Kidney (tissue), 14 donors: ENCODE measurements around the gene DUS3L. TPM values are rescaled to one million over a fixed set of nuclear protein-coding genes. Genes with fewer than 3 reads are reported as not detected.

ENCODE experiments used
- DNase-seq, 5 donors: peaks; one replicate each; pipeline ENCODE4 v3.0.0-alpha.2; 2013 to 2020
- FAIRE-seq: peaks from 2 replicates; lab custom pipeline; 2012; peaks lifted over from hg19 to GRCh38; lab: Jason Lieb, UNC
- H3K27ac ChIP-seq, 2 donors: one replicate each; pipeline ENCODE4 v1.7.0; 2013; ENCODE audit warnings: low read depth in 2 of 2, low read length in 2 of 2, inconsistent platforms in 1 of 2
- H3K27me3 ChIP-seq: one replicate; pipeline ENCODE4 v1.7.1; 2013; ENCODE audit warnings: low read length, inconsistent platforms; ENCODE audit not compliant: control insufficient read depth, insufficient read depth
- H3K36me3 ChIP-seq, 3 donors: one replicate each; pipeline versions ENCODE4 v1.7.0 to v1.7.1; 2013; ENCODE audit warnings: low read length in 3 of 3, control low read depth in 1 of 3, inconsistent platforms in 1 of 3; ENCODE audit not compliant: insufficient read depth in 3 of 3, control insufficient read depth in 2 of 3
- H3K4me1 ChIP-seq, 3 donors: one replicate each; pipeline versions ENCODE4 v1.7.0 to v1.7.1; 2013; ENCODE audit warnings: low read length in 3 of 3, inconsistent platforms in 1 of 3, low read depth in 1 of 3; ENCODE audit not compliant: control insufficient read depth in 2 of 3, insufficient read depth in 2 of 3
- H3K4me3 ChIP-seq, 3 donors: one replicate each; pipeline versions ENCODE4 v1.7.0 to v1.8.1; 2013; ENCODE audit warnings: low read length in 3 of 3, control low read depth in 1 of 3, inconsistent platforms in 1 of 3
- H3K9ac ChIP-seq, 3 donors: one replicate each; pipeline versions ENCODE4 v1.7.0 to v1.7.1; 2013; ENCODE audit warnings: low read length in 3 of 3, control low read depth in 1 of 3, inconsistent platforms in 1 of 3
- H3K9me3 ChIP-seq, 3 donors: one replicate each; pipeline versions ENCODE4 v1.7.0 to v1.7.1; 2013; ENCODE audit warnings: low read length in 3 of 3, control low read depth in 1 of 3, inconsistent platforms in 1 of 3; ENCODE audit not compliant: control insufficient read depth in 2 of 3, insufficient read depth in 1 of 3
- CTCF ChIP-seq: IDR thresholded peaks from 3 replicates; pipeline ENCODE4 v1.5.1; 2012; ENCODE audit warnings: mild to moderate bottlenecking, moderate library complexity, borderline replicate concordance; ENCODE audit not compliant: insufficient read depth; ENCODE audit errors: extremely low read depth
- intact Hi-C: fragments of 100-400 bp; cut with DNase I; formaldehyde crosslinking; loops from one replicate; pipeline ENCODE4 v1.11.1; 2022
- polyA plus RNA-seq: library from polyadenylated mRNA; stranded (reverse); fragments of 350-450 nt; fragmentation: Illumina TruSeq; extraction: RNeasy Lipid Tissue Mini Kit (QIAGEN cat#74804); gene quantifications from one replicate; pipeline ENCODE4 v1.2.3, GENCODE V29; 2014; ENCODE audit warnings: low read depth, low replicate concordance; ENCODE audit not compliant: insufficient read depth
- total RNA-seq: library from RNA; stranded (reverse); fragmentation: NEBNext Ultra II Directional; extraction: Animal tissue kit (Norgen Biotek cat#: 25700); gene quantifications from one replicate; pipeline ENCODE4 v1.2.1, GENCODE V29; 2021
- donor health status: control.
- donor health status: control.
- donor health status: control.
- donor health status: control.
- donor health status: control.
- donor health status: DM: yes; HTN: yes; CAD: no.
- donor health status: Normal renal cell carcinoma (clear cell type).

Gene DUS3L
- total and polyA plus RNA-seq, 2 donors from 2014 or later: 18.1 to 37.6 TPM

DNA sequence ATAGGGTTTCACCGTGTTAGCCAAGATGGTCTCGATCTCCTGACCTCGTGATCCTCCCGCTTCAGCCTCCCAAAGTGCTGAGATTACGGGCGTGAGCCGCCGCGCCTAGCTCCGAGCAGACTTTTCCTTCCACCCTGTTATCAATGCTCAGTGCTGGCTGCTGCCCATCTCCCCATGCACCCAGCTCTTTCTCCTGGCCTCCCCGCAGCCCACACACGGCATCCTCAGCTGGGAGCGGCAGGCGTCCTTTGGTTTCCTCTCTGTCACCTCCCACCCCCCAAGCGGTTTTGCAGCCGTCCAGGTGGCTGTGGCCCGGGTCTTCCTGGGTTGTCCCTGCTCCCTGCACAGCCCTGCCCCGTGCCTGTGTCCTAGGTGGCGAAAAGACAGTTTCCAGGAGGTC lies 18.5 kb downstream of the DUS3L start:
- Histone ChIP-seq H3K27me3 (no peaks in the 10 kb centered on the region), H3K36me3 (no peaks in the 10 kb centered on the region), H3K9me3 (peaks cover 0 to 3% (median 0%) of the 10 kb centered on the region in 3 donors), H3K4me1 (no peaks in the 10 kb centered on the region), H3K27ac (no peak overlapping the region), H3K9ac (no peak overlapping the region), H3K4me3 (no peak overlapping the region)
- intact Hi-C loops: no loop called here
- TF ChIP-seq CTCF: no peak
- FAIRE-seq (no peak), DNase-seq (no peak)

DNA sequence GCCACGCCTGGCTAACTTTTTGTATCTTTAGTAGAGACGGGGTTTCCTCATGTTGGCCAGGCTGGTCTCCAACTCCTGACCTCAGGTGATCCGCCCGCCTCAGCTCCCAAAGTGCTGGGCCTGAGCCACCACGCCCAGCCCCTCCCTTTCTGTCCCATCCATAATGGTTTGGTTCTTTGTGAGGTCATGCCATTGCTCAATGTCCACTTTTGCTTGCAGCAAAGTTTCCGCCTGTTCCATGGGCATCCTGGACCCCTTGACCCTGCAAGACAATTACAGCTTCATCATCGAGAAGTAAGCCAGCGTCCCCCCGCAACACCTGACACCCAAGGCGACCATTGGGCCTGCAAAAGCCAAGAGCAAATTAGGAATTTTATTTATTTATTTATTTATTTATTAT lies 23.0 kb downstream of the DUS3L start:
- Histone ChIP-seq H3K9ac (no peak overlapping the region), H3K27me3 (no peaks in the 10 kb centered on the region), H3K9me3 (no peaks in the 10 kb centered on the region), H3K36me3 (no peaks in the 10 kb centered on the region), H3K4me3 (no peak overlapping the region), H3K27ac (no peak overlapping the region), H3K4me1 (no peaks in the 10 kb centered on the region)
- DNase-seq (no peak), FAIRE-seq (no peak)
- TF ChIP-seq CTCF: no peak
- intact Hi-C loops: no loop called here

- H3K36me3 ChIP-seq: no peaks in the 10 kb centered on the region
- no peak overlapping the region for H3K9ac ChIP-seq
- intact Hi-C loops: no loop called here
- H3K27me3 ChIP-seq: no peaks in the 10 kb centered on the region
- H3K27ac ChIP-seq: no peak overlapping the region
- no peaks in the 10 kb centered on the region for H3K9me3 ChIP-seq
- no peak for TF ChIP-seq CTCF
- no peak for FAIRE-seq
- no peaks in the 10 kb centered on the region for H3K4me1 ChIP-seq
- H3K4me3 ChIP-seq: no peak overlapping the region
- no peak for DNase-seq
Observed at GRCh38 chr19:5765220-5765619, 25.7 kb downstream of the DUS3L start.

GRCh38 chr19:5762608-5763217 lies 28.2 kb downstream of the DUS3L start:
- FAIRE-seq: no peak
- DNase-seq: no peak
- intact Hi-C loops: no loop called here

More at GRCh38 chr19:5762608-5763217, 28.2 kb downstream of the DUS3L start:
- H3K27ac ChIP-seq: no peak overlapping the region
- no peak overlapping the region for H3K9ac ChIP-seq
- no peaks in the 10 kb centered on the region for H3K4me1 ChIP-seq
- no peaks in the 10 kb centered on the region for H3K9me3 ChIP-seq
- H3K27me3 ChIP-seq: no peaks in the 10 kb centered on the region
- no peak overlapping the region for H3K4me3 ChIP-seq
- no peak for TF ChIP-seq CTCF
- no peaks in the 10 kb centered on the region for H3K36me3 ChIP-seq
